ENCODE measurements around the gene HS3ST3B1.

HS3ST3B1 gene

GRCh38 chr17:14300575-14301278 is at the start of gene HS3ST3B1:
HS3ST3B1 (plus strand) TSS chr17:14301081; CDS start chr17:14301519, 438 bp downstream.
- peak; percentile 33 for DNase-seq

- no peak for DNase-seq
Measured at GRCh38 chr17:14261406-14261805, 39.5 kb upstream of the HS3ST3B1 start.

GRCh38 chr17:14268264-14268663 is 32.6 kb upstream of the HS3ST3B1 start:
- DNase-seq: no peak

GRCh38 chr17:14269473-14269872 is 31.4 kb upstream of the HS3ST3B1 start:
- no peak for DNase-seq

GRCh38 chr17:14270508-14270907 is 30.4 kb upstream of the HS3ST3B1 start:
- no peak for DNase-seq

GRCh38 chr17:14276535-14277250 is 24.2 kb upstream of the HS3ST3B1 start:
- DNase-seq: no peak

- DNase-seq: no peak
Measured at GRCh38 chr17:14281530-14281929, 19.4 kb upstream of the HS3ST3B1 start.

- DNase-seq: no peak
Measured at GRCh38 chr17:14282726-14283125, 18.2 kb upstream of the HS3ST3B1 start.

GRCh38 chr17:14289162-14289561 is 11.7 kb upstream of the HS3ST3B1 start:
- no peak for DNase-seq

- no peak for DNase-seq
Measured at GRCh38 chr17:14294876-14295275, 6.0 kb upstream of the HS3ST3B1 start.

- no peak for DNase-seq
Measured at GRCh38 chr17:14295676-14296075, 5.2 kb upstream of the HS3ST3B1 start.

GRCh38 chr17:14296166-14296910 is 4.5 kb upstream of the HS3ST3B1 start:
- DNase-seq: no peak

GRCh38 chr17:14297161-14297851 is 3.6 kb upstream of the HS3ST3B1 start:
- no peak for DNase-seq

- DNase-seq: no peak
Measured at GRCh38 chr17:14298221-14298946, 2.5 kb upstream of the HS3ST3B1 start.

- DNase-seq: no peak
Measured at GRCh38 chr17:14298947-14299279, 2.0 kb upstream of the HS3ST3B1 start.

- no peak for DNase-seq
Measured at GRCh38 chr17:14299280-14300141, 1.4 kb upstream of the HS3ST3B1 start.

GRCh38 chr17:14301279-14302090 is 604 bp downstream of the HS3ST3B1 start:
- DNase-seq: no peak

- DNase-seq: no peak
Measured at GRCh38 chr17:14302091-14302430, 1.2 kb downstream of the HS3ST3B1 start.

GRCh38 chr17:14302431-14303099 is 1.7 kb downstream of the HS3ST3B1 start:
- DNase-seq: no peak

Measured in NCI-H2227 treated with DMSO at 0.1 percent for 48 hours (cell line).